WERI-Rb-1 (cell line): ENCODE measurements around the gene EMID1.

Experiments
- DNase-seq: peaks from one replicate; pipeline ENCODE4 v3.0.0-alpha.2; 2020
- H3K27ac ChIP-seq: fragments of 250-450 bp; sonication (Bioruptor Pico); 2 replicates; pipeline ENCODE4 v1.5.1; 2020; ENCODE audit warnings: mild to moderate bottlenecking, moderate library complexity
- H3K27me3 ChIP-seq: fragments of 250-450 bp; sonication (Bioruptor Pico); 2 replicates; pipeline ENCODE4 v1.5.1; 2021; ENCODE audit warnings: mild to moderate bottlenecking, low read depth, moderate library complexity; ENCODE audit not compliant: insufficient read depth, severe bottlenecking
- H3K36me3 ChIP-seq: fragments of 250-450 bp; sonication (Bioruptor Pico); 2 replicates; pipeline ENCODE4 v1.5.1; 2020; ENCODE audit warnings: mild to moderate bottlenecking, moderate library complexity
- H3K4me3 ChIP-seq: 2 replicates; pipeline ENCODE4 v1.5.1; 2011; ENCODE audit warnings: low read depth, mild to moderate bottlenecking, control low read depth, low read length
- H3K9me3 ChIP-seq: fragments of 250-450 bp; sonication (Bioruptor Pico); 2 replicates; pipeline ENCODE4 v1.5.1; 2021; ENCODE audit warnings: mild to moderate bottlenecking, moderate library complexity; ENCODE audit not compliant: severe bottlenecking
- CTCF ChIP-seq: IDR thresholded peaks from 2 replicates; pipeline ENCODE4 v1.5.1; 2011; ENCODE audit warnings: low read depth, mild to moderate bottlenecking, control low read depth, inconsistent platforms, low read length

The EMID1 gene

GRCh38 chr22:29208502-29208862 lies 2.8 kb downstream of the EMID1 start:
- TF ChIP-seq CTCF: no peak
- Histone ChIP-seq H3K27ac (no peak overlapping the region), H3K36me3 (peaks cover 3% of the 10 kb centered on the region; the same call in 1 of the 2 replicates), H3K9me3 (no peaks in the 10 kb centered on the region), H3K27me3 (no peaks in the 10 kb centered on the region), H3K4me3 (no peak overlapping the region)
- DNase-seq: no peak

- Histone ChIP-seq H3K9me3 (no peaks in the 10 kb centered on the region), H3K36me3 (peaks cover 3% of the 10 kb centered on the region; the same call in 1 of the 2 replicates), H3K4me3 (no peak overlapping the region), H3K27me3 (no peaks in the 10 kb centered on the region), H3K27ac (no peak overlapping the region)
- no peak for TF ChIP-seq CTCF
- DNase-seq: no peak
Observed at GRCh38 chr22:29208879-29209623, 3.4 kb downstream of the EMID1 start.

- Histone ChIP-seq H3K27ac (no peak overlapping the region), H3K9me3 (no peaks in the 10 kb centered on the region), H3K27me3 (no peaks in the 10 kb centered on the region), H3K36me3 (peaks cover 3% of the 10 kb centered on the region; the same call in 1 of the 2 replicates), H3K4me3 (no peak overlapping the region)
- TF ChIP-seq CTCF: no peak
- DNase-seq: no peak
Observed at GRCh38 chr22:29209624-29209929, 3.9 kb downstream of the EMID1 start.

GRCh38 chr22:29211066-29211465 lies 5.4 kb downstream of the EMID1 start:
- no peak for TF ChIP-seq CTCF
- H3K36me3 ChIP-seq: peaks cover 3% of the 10 kb centered on the region; the same call in 1 of the 2 replicates
- no peak overlapping the region for H3K4me3 ChIP-seq
- H3K27me3 ChIP-seq: no peaks in the 10 kb centered on the region
- H3K27ac ChIP-seq: no peak overlapping the region
- H3K9me3 ChIP-seq: no peaks in the 10 kb centered on the region
- no peak for DNase-seq

GRCh38 chr22:29211466-29211865 lies 5.8 kb downstream of the EMID1 start:
- Histone ChIP-seq H3K36me3 (peaks cover 3% of the 10 kb centered on the region; the same call in 1 of the 2 replicates), H3K4me3 (no peak overlapping the region), H3K9me3 (no peaks in the 10 kb centered on the region), H3K27ac (no peak overlapping the region), H3K27me3 (no peaks in the 10 kb centered on the region)
- no peak for TF ChIP-seq CTCF
- DNase-seq: no peak

- Histone ChIP-seq H3K9me3 (no peaks in the 10 kb centered on the region), H3K27ac (no peak overlapping the region), H3K27me3 (no peaks in the 10 kb centered on the region), H3K4me3 (no peak overlapping the region), H3K36me3 (no peaks in the 10 kb centered on the region)
- no peak for DNase-seq
- TF ChIP-seq CTCF: no peak
Observed at GRCh38 chr22:29212743-29213142, 7.0 kb downstream of the EMID1 start.
